KMS-11 (cell line): ENCODE measurements around the gene TUBA3D.
"Not testable (repeated sequence)": the region's sequence is repeated elsewhere in the genome, so short reads cannot be mapped to it uniquely, and the experiment has no call there.

Experiments
- H2AFZ ChIP-seq: fragments of 200-600 bp; sonication (generic); 2 replicates; pipeline ENCODE4 v1.6.1; 2016; ENCODE audit warnings: antibody characterized with exemption, mixed run types, low read depth
- H3K27ac ChIP-seq: fragments of 200-600 bp; sonication (generic); 2 replicates; pipeline ENCODE4 v1.6.1; 2016; ENCODE audit warnings: mild to moderate bottlenecking, mixed run types
- H3K27me3 ChIP-seq: fragments of 200-600 bp; sonication (generic); 2 replicates; pipeline ENCODE4 v1.6.1; 2017; ENCODE audit warnings: mild to moderate bottlenecking, low read depth, mixed run types, moderate library complexity; ENCODE audit not compliant: insufficient read depth
- H3K36me3 ChIP-seq: fragments of 200-600 bp; sonication (generic); 2 replicates; pipeline ENCODE4 v1.6.1; 2017; ENCODE audit warnings: mild to moderate bottlenecking, mixed run types; ENCODE audit not compliant: insufficient read depth
- H3K4me1 ChIP-seq: fragments of 200-600 bp; sonication (generic); 2 replicates; pipeline ENCODE4 v1.6.1; 2016; ENCODE audit warnings: mild to moderate bottlenecking, low read depth, mixed run types; ENCODE audit not compliant: poor library complexity, severe bottlenecking
- H3K4me2 ChIP-seq: fragments of 200-600 bp; sonication (generic); 2 replicates; pipeline ENCODE4 v1.7.0; 2016; ENCODE audit warnings: mild to moderate bottlenecking, mixed run types
- H3K4me3 ChIP-seq: fragments of 200-600 bp; sonication (generic); IDR thresholded peaks from 2 replicates; pipeline ENCODE4 v1.6.1; 2017; ENCODE audit warnings: low read depth, low read length, mixed read lengths; ENCODE audit not compliant: insufficient read depth
- H3K79me2 ChIP-seq: fragments of 200-600 bp; sonication (generic); 2 replicates; pipeline ENCODE4 v1.6.1; 2016; ENCODE audit warnings: low read depth, mixed run types; ENCODE audit not compliant: insufficient read depth
- H3K9ac ChIP-seq: fragments of 200-600 bp; sonication (generic); 2 replicates; pipeline ENCODE4 v1.6.1; 2016; ENCODE audit warnings: mild to moderate bottlenecking, mixed run types
- H4K20me1 ChIP-seq: fragments of 200-600 bp; sonication (generic); 2 replicates; pipeline ENCODE4 v1.6.1; 2016; ENCODE audit warnings: mild to moderate bottlenecking, mixed run types; ENCODE audit not compliant: insufficient read depth
- CTCF ChIP-seq: fragments of 200-600 bp; sonication (generic); conservative IDR thresholded peaks from 2 replicates; pipeline ENCODE4 v1.6.1; 2017; ENCODE audit warnings: low read depth, mild to moderate bottlenecking, antibody characterized with exemption, low read length, moderate library complexity, mixed read lengths

The TUBA3D gene

GRCh38 chr2:131511969-131512870 is 36.3 kb downstream of the TUBA3D start:
- not testable (repeated sequence) for H4K20me1 ChIP-seq, H3K27ac ChIP-seq, H3K4me1 ChIP-seq, H3K4me3 ChIP-seq, H2AFZ ChIP-seq, H3K36me3 ChIP-seq, H3K27me3 ChIP-seq, H3K4me2 ChIP-seq, H3K9ac ChIP-seq, H3K79me2 ChIP-seq

DNA sequence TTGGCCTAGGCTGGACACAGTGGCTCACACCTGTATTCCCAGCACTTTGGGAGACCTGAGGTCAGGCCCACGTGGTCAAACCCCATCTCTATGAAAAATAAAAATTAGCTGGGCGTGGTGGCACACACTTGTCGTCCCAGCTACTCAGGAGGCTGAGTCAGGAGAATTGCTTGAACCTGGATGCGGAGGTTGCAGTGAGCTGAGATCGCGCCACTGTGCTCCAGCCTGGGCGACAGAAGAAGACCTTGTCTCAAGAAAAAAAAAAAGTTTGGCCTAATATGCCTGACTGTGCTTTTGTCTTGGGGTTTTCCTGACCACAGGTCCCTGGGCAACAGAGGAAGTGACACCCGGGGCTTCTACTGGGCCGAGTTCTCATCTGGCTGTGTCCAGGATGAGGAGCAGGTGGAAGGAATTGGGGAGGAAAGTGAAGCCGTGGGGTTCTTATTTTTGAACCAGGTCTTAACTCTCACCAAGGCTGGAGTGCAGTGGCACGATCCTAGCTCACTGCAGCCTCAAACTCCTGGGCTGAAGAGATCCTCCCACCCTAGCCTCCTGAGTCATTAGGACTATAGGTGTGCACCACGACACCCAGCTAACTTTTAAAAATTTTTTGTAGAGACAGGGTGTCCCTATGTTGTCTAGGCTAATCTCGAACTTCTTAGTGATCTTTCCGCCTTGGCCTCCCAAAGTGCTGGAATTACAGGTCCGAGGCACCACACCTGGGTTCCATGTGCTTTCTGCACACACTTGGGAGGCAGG is 38.7 kb downstream of the TUBA3D start:
- H3K4me2 ChIP-seq, H3K36me3 ChIP-seq, H4K20me1 ChIP-seq, H3K4me3 ChIP-seq, H3K4me1 ChIP-seq, H2AFZ ChIP-seq, H3K79me2 ChIP-seq, H3K27me3 ChIP-seq, H3K9ac ChIP-seq, H3K27ac ChIP-seq: not testable (repeated sequence)

GRCh38 chr2:131515235-131515634 is 39.3 kb downstream of the TUBA3D start:
- H3K27ac ChIP-seq, H3K9ac ChIP-seq, H3K4me2 ChIP-seq, H4K20me1 ChIP-seq, H3K4me3 ChIP-seq, H3K36me3 ChIP-seq, H3K27me3 ChIP-seq, H2AFZ ChIP-seq, H3K4me1 ChIP-seq, H3K79me2 ChIP-seq: not testable (repeated sequence)

DNA sequence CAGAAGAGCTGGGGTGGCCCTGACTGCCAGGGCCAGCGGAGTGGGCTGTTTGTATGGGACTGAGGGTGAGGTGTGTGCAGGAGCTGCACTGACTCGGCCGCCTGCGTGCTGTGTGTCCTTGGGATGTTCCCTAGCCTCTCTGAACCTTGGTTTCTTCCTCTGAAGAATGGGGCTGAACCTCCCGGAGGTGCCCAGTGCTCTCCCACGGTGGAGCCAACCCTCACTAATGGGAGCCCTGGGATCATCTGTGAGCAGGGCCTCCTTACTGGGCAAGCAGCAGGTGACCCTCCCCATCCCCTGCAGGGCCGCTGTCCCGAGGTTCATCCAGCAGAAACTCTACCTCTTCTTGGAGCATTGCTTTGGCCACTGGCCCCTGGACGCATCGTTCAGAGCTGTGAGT is 40.1 kb downstream of the TUBA3D start:
- Histone ChIP-seq H3K36me3 (no peaks in the 10 kb centered on the region), H3K27ac (no peak overlapping the region), H3K4me3 (no peak overlapping the region), H4K20me1 (no peaks in the 10 kb centered on the region), H3K4me2 (no peak overlapping the region), H3K79me2 (no peaks in the 10 kb centered on the region), H2AFZ (no peak overlapping the region), H3K27me3 (no peaks in the 10 kb centered on the region), H3K9ac (no peak overlapping the region), H3K4me1 (no peaks in the 10 kb centered on the region)
- no peak for TF ChIP-seq CTCF

DNA sequence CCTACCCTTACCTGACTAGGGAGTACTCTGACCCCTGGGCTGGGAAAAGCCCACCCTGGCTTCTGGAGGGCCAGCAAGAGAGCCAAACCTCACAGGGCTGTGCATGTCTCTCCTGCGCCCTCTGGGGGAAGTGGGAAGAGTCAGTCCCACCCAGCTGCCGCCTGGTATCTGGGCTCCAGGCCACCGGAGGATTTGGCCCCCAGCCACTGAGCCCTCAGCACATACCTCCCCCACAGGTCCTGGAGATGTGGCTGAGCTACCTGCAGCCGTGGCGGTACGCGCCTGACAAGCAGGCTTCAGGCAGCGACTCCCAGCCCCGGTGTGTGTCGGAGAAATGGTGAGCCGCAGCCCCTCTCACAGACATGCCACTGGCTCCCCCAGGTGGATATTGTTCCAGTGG is 40.7 kb downstream of the TUBA3D start:
- not testable (repeated sequence) for H3K79me2 ChIP-seq, H3K36me3 ChIP-seq, H3K4me1 ChIP-seq, H3K4me3 ChIP-seq, H3K9ac ChIP-seq, H3K27me3 ChIP-seq, H2AFZ ChIP-seq, H3K4me2 ChIP-seq, H4K20me1 ChIP-seq, H3K27ac ChIP-seq

- H3K27me3 ChIP-seq: no peaks in the 10 kb centered on the region
- H3K4me1 ChIP-seq: no peaks in the 10 kb centered on the region
- no peaks in the 10 kb centered on the region for H4K20me1 ChIP-seq
- no peaks in the 10 kb centered on the region for H3K36me3 ChIP-seq
- H3K79me2 ChIP-seq: no peaks in the 10 kb centered on the region
- TF ChIP-seq CTCF: no peak
- H3K9ac ChIP-seq: no peak overlapping the region
- H3K4me3 ChIP-seq: no peak overlapping the region
- H3K4me2 ChIP-seq: no peak overlapping the region
- no peak overlapping the region for H3K27ac ChIP-seq
- H2AFZ ChIP-seq: no peak overlapping the region
Measured at GRCh38 chr2:131517106-131517831, 41.4 kb downstream of the TUBA3D start.

GRCh38 chr2:131517856-131518255 is 41.9 kb downstream of the TUBA3D start:
- not testable (repeated sequence) for H3K27me3 ChIP-seq, H2AFZ ChIP-seq, H3K79me2 ChIP-seq, H3K4me1 ChIP-seq, H3K4me2 ChIP-seq, H3K36me3 ChIP-seq, H4K20me1 ChIP-seq, H3K27ac ChIP-seq, H3K4me3 ChIP-seq, H3K9ac ChIP-seq

- not testable (repeated sequence) for H3K4me1 ChIP-seq, H3K27ac ChIP-seq, H3K4me2 ChIP-seq, H4K20me1 ChIP-seq, H3K9ac ChIP-seq, H3K36me3 ChIP-seq, H3K4me3 ChIP-seq, H3K27me3 ChIP-seq, H2AFZ ChIP-seq, H3K79me2 ChIP-seq
Measured at GRCh38 chr2:131518531-131518930, 42.6 kb downstream of the TUBA3D start.
